CD4-positive, alpha-beta T cell treated with Interleukin-21 for 1 hour (primary cell): ENCODE results near the gene KLHL18.
"Not testable (repeated sequence)": the region's sequence is repeated elsewhere in the genome, so short reads cannot be mapped to it uniquely, and the experiment has no call there.

Experiments used
- DNase-seq: peaks from one replicate; pipeline ENCODE4 v3.0.0-alpha.2; 2020

KLHL18 gene

DNA sequence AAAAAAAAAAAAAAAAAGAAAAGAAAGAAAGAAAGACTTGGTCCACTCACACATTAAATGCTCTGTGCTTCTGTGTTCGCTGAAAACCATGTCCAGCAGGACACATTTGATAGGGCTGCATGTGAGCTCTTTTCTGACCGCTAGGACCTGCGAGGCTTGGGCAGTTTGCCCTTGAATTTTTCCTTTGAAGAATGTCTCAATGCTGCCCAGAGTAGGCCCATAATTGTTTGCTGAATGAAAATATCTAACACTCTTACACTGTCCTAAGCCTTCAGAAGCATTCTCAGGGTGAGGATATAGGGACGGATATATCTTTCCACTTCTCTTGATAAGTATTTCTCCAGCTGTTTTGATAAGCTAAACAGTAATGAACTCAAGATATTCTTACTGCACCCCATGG is 6.2 kb upstream of the KLHL18 start:
- no peak for DNase-seq

DNA sequence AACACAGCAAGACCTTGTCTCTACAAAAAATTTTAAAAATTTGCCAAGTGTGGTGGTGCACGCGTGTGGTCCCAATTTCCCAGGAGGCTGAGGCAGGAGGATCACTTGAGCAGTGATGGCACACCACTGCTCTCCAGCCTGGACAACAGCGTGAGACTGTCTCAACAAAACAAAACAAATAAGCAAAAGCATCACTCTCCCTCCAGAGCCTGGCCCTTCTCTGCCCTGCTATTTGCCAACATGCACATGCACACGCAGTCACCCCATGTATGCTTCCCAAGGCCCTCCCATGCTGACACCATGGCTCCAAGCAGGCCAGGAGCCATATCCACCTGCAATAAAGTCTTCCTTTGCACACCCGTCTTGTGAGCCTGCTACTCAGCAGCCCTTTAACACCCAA is 2.2 kb upstream of the KLHL18 start:
- DNase-seq: no peak

DNA sequence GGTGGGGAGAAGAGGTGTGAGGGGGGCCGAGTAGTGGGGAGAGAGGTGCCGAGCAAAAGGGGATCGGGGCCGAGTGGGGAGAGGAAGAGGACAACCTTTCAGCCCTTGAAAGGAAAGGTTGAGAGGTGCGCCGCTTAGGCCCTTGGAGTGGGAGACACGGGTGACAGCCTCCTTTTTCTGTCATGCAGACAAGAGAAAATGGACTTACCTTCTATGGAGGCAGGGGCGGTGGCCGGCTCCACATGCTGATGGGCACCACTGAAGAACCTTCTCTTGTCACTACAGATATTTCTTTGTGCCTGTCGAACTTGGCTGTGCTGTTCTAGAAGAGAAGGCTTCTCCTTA is 421 bp downstream of the KLHL18 start:
- no peak for DNase-seq

DNA sequence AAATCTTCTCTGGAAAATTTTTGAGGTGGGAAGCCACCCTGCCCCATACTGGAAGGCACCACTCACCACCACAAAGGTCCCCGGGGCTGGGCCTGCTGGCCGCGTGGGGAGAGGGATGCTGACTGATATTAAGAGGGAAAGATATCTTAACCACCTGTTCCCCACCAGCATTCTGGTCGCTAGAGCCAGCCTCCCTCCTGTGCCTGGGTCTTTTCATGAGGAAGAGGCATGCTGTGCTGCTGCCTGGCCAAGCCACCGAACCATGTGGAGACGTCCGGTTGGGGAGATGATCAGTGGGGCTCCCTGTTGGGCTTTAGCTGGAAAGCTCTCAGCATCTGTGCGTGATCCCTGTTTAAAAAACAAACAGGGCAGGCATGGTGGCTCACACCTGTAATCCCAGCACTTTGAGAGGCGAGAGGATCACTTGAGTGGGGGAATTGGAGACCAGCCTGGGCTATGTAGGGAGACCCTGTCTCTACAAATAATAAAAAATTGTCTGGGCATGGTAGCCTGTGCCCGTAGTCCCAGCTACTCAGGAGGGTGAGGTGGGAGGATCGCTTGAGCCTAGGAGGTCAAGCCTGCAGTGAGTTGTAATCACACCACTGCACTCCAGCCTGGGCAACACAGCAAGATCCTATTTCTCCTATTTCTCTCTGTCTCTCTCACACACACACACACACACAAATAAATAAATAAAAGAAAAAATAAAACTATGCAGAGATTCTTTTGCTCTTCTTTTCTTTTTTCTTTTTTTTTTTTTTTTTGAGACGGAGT is 1.0 kb downstream of the KLHL18 start:
- DNase-seq: peak; percentile 19

DNA sequence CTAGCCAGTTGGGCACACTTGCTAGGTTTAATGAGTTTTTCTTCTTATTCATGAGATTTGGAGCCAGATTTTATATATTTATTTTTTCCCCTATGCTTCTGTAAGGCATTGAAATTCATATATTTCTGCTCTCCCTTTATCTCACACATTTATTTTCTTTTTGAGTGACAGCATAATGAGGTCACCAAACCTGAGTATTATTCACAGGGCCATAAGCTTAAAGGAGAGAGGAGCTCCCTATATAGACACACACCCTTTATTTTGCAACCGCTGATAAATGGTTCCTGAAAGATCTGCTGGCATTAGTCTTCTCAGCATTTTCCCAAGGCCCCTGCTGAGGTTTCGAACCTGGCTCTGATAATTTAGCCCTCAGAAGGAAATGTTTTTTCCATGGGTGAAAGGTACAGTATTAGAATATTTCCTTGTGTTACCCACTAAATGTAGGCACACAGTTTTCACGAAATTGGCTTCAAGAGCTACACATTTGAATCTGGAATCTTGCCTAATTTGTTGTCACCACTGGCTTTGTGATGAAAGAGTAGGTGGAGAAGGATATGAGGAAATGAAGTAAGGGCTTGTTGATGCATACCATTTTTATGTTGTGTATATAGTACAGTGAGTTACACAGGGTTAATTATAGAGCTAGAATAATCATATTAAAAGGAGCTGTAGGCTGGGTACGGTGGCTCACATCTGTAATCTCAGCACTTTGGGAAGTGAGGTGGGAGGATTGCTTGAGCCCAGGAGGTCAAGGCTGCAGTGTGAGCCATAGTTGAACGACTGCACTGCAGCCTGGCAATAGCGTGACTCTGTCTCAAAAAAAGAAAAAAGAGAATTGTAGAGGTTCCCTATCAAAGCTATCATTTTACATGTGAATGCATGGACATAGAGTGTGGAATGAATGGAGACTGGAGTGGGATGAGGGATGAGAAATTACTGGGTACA is 6.5 kb downstream of the KLHL18 start:
- no peak for DNase-seq

DNA sequence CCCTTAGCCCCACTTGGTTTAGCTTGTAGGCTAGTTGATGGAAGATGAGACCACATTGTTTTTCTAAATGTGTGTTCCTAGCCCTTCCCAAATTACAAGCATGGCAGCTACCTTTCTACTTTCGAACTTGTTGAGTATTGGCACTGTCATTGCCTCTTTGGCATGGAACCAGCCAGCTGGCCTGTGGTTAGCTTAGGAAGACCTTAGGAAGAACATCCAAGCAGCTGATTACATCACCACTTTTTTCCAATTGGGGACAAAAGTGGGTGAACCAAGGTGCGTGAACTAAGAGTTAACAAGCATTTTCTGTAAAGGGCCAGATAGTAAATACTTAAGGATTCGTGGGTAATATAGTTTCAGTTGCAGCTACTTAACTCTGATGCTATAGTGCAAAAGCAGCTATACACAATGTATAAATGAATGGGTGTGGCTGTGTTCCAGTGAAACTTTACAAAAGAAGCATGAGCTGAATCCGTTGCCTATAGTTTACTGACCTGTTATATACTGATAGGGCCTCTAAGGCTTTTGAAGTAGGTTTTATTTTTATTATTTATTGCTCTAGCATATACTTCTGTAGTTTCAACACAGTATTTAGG is 8.5 kb downstream of the KLHL18 start:
- no peak for DNase-seq

DNA sequence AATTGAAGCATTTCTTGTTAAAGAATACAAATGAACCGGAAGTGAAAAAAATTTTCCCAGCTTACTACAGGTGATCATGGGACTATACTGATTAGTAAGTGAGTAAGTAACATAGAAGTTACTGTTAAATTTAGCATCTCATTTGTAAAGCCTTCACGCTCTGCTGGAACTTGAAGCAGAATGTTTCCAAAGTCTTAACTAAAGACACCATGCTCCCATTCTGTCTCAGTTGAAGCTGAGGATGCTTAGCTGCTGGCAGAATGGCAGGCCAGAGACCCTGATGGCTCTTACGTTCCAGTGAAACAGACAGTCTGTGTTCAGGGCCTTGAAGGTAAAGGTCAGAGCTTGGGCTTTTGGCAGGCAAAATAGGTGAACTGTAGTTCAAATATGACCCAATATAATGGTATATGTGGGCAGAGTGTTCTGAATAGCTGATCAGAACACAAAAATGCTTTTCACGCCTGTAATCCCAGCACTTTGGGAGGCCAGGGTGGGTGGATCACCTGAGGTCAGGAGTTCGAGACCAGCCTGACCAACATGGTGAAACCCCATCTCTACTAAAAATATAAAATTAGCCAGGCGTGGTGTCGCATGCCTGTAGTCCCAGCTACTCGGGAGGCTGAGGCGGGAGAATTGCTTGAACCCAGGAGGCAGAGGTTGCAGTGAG is 9.1 kb downstream of the KLHL18 start:
- not testable (repeated sequence) for DNase-seq

DNA sequence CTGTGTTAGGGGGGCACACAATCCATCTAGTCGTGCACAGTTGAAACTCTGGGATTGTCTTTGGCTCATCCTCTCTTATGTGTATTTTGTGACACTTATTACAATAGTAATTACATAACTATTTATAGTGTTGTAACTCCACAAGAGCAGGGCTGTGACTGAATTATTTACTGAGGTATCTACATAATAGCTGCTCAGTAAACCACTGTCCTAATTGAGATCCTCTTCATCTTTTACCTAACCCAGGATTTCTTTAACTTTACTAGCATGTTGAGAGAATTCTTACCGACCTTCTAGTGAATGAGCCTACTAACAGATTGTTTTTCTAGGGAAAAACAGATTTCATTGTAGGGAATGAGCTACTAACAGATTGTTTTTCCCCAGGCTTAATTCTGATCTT is 11.1 kb downstream of the KLHL18 start:
- DNase-seq: no peak

DNA sequence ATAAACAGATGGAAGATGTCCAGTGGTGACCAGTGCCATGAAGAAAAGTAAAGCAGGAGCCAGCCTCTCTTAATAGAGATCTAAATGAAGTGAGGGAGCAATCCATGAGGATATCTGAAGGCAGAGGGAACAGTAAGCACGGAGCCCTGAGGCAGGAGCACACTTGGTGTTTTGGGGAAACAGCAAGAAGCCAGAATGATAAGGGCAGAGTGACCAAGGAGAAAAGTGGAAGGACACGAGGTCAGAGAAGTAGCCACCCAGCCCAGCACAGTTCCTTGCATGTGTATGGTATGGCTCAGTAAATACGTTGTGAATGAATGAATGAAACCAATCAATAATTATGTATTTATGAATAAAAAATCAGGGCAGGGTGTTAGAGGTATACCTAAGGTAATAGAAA is 11.6 kb downstream of the KLHL18 start:
- DNase-seq: no peak

DNA sequence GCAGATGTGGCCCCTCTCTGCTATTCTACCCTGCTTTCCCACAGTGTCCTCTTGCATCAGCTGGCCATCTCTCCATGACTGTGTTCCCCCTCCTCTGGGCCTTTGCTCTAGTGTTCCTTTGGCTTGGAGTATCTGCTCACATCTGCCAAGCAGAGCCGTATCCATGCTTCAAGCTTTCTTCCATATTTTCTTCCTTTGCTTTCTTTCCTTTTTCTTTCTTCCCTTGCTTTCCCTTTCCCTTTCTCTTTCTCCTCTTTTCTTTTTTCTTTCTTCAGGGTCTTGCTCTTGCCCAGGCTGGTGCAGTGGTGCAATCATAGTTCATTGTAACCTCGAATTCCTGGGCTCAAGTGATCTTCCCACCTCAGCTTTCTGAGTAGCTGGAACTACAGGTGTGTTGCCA is 12.6 kb downstream of the KLHL18 start:
- DNase-seq: no peak

DNA sequence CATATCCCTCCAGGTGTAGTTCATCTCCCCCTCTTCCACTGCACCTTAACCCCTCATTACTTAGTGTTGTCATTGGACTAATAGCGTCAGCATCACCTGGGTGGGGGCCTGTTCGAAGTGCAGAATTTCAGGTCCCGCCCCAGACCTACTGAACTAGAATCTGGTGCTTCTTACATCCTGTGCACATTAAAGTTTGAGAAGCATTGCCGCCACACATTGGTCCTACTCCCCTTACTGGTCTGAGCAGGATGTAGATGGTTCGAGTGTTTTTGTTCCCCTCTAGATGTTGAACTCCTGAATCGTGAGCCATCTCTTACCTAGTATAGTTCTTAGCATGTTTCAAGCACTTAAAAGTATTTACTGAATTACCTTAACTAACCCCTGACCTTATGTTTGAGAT is 13.2 kb downstream of the KLHL18 start:
- no peak for DNase-seq

DNA sequence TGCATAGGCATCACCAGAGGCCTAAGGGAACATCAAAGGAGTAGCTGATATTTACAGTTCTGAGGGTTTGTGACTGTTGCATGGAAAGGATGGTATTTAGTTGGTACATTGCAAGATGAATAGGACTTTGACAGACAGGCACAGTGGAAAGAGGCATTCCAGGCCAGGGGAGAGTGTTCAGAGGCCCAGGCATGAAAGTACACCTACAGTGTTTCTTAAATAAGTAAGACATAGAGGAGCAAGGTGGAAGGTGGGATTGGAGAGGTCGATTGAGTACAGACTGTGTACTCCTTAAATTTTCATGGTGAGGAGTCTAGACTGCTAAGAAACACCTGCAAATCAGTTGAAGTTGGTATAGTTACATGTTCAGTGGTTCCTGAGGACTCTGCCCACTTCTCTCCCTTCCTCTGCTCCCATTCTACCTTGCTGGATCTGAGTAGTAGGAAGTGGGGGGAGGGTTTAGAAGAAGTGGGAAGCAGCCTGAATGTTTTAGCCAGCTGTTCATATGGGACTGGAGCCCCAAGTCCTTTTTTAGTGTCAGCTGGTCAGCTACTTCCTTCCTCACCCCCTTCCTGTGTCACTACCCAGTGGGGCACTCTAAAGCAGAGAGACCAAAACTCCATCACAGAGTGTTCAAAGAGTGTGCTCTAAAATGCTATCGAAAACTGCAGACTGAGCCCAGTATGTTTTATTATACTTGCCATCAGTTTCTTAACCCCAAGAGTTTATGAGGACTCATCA is 14.0 kb downstream of the KLHL18 start:
- no peak for DNase-seq

DNA sequence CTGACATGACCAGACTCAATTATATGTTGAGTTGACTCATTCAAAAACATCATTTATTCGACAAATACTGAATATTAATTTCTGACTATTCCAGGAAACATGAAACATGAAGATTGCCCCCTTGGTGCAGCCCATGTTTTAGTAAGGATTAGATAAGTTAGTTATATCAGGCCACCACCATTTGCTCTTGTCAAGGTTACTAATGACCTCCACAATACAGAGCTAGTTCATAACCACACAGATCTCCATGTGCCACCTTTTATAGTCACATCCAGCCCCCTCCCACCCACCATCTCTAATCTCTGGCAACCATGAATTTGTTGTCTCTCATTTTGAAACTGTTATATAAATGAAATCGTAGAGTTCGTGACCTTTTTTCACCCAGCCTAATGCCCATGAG is 15.7 kb downstream of the KLHL18 start:
- no peak for DNase-seq

DNA sequence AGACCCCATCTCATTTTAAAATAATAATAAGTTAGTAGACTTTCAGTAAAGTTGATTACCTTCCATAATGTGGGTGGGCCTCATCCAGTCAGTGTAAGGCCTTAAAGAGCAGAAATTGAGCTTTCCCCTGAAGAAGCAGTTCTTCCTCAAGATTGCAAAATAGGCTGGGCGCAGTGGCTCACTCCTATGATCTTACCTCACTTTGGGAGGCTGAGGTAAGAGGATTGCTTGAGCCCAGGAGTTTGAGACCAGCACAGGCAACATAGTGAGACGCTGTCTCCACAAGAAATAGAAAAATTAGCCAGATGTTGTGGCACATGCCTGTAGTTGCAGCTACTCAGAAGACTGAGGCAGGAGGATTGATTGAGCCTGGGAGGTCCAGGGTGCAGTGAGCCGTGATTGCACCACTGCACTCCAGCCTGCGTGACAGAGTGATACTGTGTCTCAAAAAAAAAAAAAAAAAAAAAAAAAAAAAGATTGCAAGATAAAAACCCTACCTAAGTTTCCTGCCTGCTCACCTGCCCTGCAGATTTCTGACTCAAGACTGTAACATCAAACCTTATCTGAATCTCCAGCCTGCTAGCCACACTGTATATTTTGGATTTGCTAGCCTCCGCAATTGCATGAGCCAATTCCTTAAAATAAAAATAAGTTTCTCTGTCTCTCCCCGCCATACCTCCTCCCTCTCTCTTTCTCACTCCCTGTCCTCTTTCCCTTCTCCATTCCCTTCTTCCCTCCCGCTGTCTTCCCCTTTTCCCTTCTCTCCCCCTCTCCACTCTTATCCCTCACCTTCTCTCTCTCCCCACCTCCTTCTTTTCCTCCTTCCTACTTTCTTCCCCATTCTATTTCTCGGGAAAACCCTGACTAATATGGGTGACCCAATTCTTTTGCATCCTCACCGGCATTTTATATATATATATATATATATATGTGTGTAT is 16.9 kb downstream of the KLHL18 start:
- no peak for DNase-seq

DNA sequence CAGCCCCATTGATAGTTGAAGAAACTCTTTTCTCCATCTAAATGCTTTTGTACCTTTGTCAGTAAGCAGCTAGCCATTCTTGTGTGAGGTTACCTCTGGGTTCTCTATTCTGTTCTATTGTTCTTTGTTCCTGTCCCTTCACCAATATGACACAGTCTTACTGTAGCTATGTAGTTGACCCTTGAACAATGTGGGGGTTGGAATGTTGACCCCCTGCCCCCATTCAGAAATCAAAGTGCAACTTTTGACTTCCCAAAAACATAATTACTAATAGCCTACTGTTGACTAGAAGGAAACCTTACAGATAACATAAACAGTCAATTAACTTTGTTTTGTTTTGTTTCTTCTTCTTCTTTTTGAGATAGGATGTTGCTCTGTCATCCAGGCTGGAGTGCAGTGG is 18.7 kb downstream of the KLHL18 start:
- no peak for DNase-seq

DNA sequence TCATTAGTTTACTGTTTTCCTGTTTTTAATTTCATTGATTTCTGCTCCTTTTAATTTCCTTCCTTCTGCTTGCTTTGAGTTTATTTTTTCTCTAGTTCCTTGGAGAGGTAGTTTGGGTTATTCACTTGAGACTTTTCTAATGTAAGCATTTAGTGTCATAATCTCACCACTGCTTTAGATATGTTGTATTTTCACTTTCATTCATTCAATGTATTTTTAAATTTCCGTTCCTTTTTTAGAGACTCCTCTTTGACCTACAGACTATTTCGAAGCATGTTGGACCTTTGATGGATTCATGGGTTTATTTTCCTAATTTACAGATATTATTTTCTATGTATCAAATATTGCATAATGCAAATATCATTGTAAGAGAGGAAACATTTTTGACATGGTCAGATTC is 23.3 kb downstream of the KLHL18 start:
- no peak for DNase-seq

DNA sequence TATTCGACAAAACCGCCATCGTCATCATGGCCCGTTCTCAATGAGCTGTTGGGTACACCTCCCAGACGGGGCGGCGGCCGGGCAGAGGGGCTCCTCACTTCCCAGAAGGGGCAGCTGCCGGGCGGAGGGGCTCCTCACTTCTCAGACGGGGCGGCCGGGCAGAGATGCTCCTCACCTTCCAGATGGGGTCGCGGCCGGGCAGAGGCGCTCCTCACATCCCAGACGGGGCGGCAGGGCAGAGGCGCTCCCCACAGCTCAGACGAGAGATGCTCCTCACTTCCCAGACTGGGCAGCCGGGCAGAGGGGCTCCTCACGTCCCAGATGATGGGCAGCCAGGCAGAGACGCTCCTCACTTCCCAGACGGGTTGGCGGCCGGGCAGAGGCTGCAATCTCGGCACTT is 26.5 kb downstream of the KLHL18 start:
- DNase-seq: not testable (repeated sequence)

DNA sequence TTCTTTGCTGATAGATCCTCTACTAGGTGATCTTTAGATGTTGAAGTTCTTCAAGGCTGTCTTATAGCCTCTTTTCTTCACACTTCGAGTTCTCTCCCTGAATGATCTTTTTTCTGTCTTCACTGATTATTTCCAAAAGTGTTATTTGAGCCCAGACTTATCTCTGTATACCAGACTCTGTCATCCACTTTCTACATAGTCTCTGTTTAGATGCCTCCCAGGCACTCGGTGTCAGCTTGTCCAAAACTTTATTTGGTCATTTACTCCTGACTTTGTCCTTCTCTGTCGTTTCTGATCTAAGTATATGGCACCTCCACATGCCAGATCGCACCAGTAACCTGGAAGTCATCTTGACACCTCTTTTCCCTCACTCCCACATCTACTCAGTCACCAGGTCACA is 27.6 kb downstream of the KLHL18 start:
- DNase-seq: no peak

DNA sequence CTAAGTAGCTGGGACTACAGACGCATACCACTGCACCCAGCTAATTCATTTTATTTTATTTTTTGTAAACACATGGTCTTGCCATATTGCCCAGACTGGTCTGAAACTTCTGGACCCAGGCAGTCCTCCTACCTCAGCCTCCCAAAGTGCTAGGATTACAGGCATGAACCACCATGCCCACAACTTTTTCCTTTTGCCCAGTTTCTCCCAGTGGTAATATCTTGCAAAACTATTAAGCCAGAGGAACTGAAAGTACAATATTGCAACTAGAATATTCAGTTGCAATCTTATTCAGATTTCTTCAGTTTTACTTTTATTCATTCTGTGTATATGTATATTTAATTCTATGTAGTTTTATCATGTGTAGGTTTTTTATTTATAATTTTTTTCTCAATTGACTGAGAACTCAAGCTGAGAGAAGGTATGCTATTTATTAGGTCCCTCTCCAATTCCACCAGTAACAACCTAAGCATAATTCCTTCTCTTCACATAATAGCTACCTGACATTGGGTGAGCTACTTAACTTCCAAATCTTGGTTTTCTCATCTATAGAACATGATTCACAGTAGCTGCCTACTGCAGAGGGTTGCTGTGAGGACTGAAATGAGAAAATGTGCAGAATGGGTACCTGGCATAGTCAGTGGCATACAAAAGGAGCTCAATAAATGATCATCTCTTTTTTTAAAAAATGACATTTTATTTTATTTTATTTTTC is 30.8 kb downstream of the KLHL18 start:
- DNase-seq: no peak

DNA sequence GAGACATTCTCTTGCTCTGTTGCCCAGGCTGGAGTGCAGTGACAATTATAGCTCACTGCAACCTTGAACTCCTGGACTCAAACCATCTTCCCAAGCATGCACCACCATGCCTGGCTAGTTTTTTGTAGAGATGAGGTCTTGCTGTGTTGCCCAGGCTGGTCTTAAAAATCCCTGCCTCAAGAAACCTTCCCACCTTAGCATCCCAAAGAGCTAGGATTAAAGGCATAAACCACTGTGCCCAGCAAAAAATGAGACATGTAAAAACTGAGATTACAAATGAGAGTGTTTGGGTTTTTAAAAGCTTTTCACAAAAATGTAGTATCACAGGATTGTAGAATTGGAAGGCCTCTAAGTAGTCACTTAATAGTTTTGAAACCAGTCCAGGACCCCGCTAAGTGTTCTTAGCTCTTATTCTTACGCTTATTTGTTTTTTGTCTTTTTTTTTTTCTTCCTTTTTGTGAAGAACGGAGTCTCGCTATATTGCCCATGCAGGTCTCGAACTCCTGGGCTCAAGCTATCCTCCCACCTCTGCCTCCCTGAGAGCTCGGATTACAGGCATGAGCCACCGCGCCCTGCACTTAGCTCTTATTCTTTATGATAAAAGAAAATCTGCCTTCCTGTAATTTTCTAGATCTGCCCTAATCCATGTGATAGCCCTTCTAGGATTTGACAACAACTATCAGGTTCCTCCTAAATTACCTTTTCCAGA is 31.5 kb downstream of the KLHL18 start:
- no peak for DNase-seq
